ENCODE measurements around the gene ZNF665.

DNA sequence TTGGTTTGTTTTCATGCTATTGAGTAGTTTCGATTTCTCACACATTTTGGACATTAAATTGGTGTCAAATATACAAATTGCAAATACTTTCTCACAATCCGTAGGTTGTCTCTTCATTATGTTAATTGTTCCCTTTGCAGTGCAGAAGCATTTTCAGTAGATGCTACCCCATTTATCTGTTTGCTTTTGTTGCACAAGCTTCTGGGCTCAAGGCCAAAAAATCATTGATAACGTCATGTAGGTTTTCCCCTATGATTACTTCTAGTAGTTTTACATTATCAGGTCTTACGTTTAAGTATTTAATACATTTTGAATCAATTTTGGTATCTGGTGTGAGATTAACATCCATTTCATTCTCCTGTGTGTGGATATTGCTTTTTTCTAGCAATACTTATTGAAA, 20.3 kb downstream of the ZNF665 start:
- TF ChIP-seq, protein P1, sequence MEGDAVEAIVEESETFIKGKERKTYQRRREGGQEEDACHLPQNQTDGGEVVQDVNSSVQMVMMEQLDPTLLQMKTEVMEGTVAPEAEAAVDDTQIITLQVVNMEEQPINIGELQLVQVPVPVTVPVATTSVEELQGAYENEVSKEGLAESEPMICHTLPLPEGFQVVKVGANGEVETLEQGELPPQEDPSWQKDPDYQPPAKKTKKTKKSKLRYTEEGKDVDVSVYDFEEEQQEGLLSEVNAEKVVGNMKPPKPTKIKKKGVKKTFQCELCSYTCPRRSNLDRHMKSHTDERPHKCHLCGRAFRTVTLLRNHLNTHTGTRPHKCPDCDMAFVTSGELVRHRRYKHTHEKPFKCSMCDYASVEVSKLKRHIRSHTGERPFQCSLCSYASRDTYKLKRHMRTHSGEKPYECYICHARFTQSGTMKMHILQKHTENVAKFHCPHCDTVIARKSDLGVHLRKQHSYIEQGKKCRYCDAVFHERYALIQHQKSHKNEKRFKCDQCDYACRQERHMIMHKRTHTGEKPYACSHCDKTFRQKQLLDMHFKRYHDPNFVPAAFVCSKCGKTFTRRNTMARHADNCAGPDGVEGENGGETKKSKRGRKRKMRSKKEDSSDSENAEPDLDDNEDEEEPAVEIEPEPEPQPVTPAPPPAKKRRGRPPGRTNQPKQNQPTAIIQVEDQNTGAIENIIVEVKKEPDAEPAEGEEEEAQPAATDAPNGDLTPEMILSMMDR (IDR thresholded peaks at IDR 0.05; ENCODE audit: extremely low read depth in 1 of 2, insufficient read depth in 1 of 2, low read depth in 1 of 2, low read length in 2 of 2) = no peak
- TF ChIP-seq POLR2AphosphoS5 (IDR thresholded peaks at IDR 0.05; ENCODE audit: insufficient read depth, low read depth, low read length) = no peak

Data from endothelial cell of umbilical vein (primary cell).